Ramos (cell line): ENCODE measurements around the gene PARD3.

Source experiments
- in situ Hi-C: fragments of 300-500 bp; cut with MboI; formaldehyde crosslinking; loops from one replicate; pipeline ENCODE4 v1.14.3; 2022; ENCODE audit warnings: low sequenced_read_pairs; ENCODE audit not compliant: unreplicated experiment

PARD3 gene

DNA sequence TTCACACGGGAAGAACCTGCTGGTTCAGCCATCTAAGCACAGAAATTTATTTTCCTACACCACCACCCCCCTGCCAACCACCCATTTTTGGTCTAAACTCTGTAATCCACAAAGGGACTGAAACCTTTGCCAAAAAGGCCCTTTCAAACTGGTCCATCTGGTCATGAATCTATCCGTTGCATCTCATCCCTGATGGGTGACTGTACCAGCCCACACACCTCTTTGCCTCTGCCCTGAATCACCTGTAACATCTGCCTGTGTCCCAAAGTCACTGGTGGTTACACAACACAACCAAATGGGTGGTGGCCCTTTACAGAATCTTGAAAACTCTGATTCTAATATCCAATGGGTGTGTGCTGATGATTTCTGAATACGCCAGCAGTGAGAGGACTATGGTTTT lies 503.4 kb downstream of the PARD3 start:
- in situ Hi-C loops = no loop called here

DNA sequence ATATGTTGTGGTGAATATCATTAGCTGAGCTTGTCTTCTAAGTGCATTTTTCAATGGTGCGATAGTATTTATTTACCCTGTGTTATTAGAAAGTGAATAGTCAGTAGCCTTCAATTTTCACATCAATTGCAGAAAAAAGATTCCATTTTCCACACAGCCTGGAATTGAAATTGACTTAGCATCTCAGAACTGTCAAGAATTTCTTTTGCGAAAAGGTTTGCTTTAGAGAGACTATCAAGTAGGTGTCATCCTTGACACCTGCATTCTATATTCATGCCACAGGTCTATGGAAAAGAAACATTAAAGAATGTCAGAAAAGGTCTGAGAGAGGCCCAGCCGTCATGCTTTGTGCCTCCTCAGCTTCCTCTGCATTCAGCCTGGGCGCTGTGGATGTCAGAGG lies 504.9 kb downstream of the PARD3 start:
- in situ Hi-C loops = no loop called here

DNA sequence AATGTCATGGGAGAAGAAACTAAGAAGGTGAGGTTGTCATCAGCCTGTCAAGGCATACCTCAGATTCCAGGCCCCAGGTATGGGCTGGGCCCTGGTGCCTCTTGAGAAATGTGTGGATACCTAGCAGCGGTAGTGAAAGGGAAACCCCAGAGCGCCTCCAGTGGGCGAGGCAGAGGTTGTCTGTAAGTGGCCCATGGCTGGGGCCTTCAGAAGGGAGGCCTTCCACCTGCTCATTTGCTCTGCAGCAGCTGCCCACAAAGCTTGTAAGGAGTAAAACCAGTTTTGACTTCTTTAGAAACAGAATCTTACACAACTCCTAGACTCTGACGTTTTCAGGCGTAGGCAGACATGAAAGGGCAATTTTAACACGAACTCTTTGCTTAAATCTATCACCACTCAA lies 509.9 kb downstream of the PARD3 start:
- in situ Hi-C loops = no loop called here

DNA sequence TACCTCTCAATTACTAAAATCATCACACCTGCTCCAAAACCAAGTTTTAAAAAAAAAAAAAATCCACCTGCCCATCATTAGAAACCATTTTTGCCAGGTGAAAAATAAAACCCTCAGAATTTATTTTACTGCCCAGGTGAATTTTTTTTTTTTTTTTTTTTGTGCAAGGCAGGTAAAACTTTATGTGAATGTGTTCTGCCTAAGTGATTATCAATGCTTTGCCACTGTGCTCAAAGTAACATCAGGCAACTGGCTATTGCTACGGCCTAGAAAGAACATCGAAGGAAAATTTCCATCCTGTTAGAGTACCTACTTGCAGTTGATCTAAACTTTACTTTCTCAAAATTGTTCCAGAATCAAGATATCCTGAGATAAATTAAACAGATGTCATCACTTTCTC lies 512.1 kb downstream of the PARD3 start:
- in situ Hi-C loops = no loop called here

DNA sequence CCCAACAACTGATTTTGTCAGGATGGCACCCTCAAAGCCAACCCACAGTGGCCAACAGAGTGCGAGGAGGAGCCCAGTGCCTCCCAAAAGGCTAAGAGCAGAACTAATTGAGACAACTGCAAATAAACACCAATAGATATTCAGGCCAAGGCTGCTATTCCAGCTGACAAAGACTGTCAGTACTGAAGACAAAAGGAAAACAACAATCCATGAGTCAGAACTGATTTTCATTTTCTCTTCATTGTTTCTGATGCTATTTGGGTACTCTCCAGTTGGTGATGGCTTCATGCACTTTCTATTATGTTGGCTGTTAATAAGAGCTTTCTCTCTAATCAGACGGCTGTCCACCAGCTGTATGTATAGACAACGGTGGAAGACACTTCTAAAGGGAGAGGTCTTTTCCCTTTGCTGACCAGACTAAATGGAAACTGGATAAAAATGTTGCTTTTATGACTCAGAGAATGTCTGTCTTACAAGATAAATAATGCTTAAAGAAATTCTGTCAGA lies 515.9 kb downstream of the PARD3 start:
- in situ Hi-C loops = no loop called here

DNA sequence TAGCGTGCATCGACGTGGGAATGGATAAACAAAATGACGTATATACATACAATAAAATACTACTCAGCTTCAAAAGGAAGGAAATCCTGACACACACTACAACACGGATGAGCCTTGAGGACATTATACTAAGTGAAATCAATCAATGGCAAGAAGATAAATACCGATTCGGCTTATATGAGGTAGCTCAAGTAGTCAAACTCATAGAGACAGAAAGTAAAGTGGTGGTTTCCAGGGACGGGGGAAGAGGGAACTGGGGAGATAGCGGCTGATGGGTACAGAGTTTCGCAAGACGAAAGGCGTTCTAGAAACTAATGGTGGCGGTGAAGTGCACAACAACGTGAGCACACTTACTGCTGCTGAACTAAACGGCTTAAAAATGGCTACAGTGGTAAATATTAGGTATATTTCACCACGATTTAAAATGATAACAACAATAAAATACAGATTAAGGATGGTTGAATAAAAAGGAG lies 516.7 kb downstream of the PARD3 start:
- in situ Hi-C loops = no loop called here

DNA sequence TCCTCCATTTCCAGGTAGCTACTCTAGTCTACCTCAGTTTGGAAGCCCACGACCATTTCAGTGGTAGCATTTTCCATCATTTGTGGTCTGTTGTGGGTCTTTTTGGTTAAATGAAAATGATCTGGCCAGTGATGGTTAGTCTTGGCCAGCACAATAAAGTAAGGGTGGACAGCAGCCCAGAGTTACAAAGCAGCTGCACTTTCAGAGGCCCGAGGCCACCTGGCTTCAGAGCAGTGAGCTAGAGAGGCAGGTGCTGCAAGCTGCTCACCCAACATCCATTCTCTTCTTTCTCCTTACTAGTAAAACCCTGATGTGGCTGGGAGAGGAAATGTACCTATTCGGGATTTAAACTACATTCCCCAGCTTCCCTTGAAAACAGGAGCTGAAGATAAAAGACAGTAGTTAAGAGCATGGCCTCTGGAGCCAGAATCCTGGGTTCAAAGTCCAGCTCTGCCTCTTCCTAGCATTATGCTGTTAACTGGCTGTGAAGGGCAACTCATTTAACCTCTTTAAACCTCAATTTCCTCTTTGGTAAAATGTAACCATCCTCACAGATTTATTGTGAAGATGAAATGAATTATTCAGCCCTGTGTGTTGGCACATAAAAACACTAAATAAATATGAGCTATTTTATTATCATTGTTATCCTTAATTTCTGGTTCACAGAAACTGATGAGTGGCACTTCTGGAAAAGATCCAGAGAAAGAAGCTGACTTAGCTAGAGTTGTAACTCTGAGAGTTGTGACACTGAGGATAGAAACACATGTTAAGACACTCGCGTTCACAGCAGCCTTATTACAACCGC lies 517.4 kb downstream of the PARD3 start:
- in situ Hi-C loops = no loop called here

DNA sequence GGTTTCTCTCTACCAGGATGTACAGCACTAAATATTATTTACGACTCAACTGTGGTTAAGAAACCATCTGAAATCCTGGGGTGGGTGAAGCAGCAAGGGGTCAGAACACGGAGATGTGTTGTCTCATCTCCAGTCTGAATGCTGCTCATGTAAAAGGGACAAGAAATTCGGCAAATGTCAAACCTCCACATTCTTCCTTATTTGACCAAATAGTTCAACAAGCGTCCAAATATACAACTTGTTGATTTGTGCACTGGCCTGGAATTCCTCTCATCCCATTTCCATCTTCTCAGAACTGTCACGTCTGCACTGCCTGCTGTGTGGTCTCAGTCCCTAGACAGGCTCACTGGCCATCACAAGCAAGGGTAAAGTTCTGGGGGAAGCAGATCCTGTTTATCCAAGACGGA lies 520.0 kb downstream of the PARD3 start:
- in situ Hi-C loops = no loop called here

DNA sequence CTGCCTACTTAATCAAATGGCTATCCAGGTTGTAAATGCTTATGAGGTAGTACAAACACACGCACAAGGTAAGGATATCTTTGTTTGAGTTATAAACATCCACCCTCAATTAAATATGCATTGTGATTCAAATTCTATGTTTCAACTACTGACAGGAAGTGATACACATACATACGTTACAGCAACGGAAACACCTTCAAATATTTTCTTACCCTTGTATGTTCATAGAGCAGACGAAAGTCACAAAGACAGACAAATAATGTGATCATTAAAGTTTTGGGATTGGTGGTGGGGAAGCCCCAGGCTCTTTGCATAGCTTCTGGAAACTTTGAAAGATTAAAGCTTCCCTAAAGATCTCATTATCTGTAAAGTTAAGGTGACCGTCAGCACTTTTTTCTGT lies 521.0 kb downstream of the PARD3 start:
- in situ Hi-C loops = no loop called here

DNA sequence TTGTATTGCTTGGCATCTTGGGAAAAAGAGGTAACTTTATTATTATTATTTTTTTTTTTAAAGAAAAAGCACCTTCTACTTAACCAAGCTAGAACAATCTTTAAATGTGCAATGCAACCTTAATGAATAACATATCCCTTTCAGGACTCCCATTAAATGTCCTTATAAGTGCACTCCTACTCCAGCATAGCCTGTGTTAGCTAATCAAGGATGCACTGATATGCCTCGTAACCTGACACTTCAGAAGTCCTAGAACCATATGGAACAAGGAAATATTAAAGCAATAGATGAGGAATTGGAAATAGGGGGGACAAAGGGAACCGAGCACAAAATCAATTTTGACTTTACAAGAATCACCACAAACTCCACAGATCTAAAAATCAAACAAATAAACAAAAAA lies 522.4 kb downstream of the PARD3 start:
- in situ Hi-C loops = no loop called here

DNA sequence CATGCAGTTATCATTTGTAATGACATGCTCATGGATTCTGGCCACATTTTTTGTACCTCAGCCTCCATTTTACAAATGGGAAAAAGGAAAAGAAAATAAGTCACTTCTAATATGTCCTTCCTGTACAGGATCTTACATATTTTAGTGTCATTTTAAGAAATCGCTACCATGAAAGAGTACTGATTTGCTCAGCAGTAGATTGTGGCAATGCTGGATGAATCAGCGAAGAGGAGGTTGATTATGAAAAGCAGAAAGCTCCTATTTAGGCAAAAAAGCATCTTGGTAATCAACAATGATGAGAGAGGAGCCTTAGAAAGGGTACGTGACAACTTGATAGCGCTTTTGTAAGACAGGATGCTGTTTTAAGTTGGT lies 522.9 kb downstream of the PARD3 start:
- in situ Hi-C loops = no loop called here

DNA sequence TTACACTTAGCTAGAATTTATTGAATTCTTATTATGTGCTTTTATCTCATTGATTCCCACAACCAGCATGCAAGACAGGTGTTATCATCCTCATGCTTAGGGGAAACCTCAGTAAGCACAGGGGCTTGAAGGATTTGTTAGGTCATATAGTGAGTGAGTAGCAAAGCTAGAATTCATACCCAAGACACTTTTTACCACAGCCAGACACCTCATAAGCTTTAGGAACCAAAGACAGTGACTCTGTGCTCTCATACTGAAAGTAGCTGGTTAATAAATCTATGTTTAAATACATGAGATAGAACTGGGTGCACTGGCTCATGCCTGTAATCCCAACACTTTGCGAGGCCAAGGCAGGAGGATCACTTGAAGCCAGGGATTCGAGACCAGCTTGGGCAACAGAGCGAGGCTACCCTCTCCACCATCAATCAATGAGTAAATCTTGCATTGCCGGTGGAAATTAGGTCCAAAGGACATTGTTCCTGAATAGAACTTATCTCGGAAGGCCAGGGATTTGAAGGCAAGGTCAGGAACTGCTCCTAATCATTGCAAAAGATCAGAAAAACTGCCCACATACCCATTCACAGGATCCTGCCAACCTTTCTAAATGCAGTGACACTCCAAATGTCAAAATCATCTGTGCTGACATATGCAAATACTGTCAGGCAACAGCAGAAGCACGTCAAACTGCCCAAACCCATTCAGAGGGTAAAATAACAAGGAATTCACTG lies 523.5 kb downstream of the PARD3 start:
- in situ Hi-C loops = no loop called here

DNA sequence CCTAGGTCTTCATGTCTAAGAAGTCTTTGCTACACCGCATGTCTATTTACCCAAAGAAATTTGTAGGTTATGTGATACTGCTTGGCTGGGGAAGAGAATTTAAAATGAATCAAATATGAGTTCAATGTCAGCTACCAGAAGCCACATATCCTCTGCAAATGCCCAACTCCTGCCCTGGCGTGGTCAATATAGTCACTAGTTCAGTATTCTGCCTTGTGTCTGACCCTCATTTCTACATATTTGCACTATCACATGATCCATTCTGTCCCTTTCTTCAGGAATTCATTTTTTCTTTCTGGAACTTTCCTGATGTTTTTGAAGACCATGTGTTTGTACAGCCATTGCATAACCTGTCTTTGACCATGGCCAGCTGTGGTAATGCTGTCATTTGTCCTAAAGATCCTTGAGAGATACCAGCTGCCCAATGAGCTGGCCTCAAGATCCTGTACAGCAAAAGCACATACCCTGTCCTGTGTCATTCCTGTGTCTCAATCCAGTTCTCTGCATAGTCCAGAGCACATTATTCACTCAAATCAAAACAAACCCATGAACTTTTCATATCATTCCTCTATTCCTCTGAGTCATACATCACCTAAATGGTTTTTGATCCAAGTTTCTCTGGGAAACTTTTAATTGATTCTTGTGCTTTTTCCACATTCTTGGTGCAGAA lies 524.5 kb downstream of the PARD3 start:
- in situ Hi-C loops = no loop called here

DNA sequence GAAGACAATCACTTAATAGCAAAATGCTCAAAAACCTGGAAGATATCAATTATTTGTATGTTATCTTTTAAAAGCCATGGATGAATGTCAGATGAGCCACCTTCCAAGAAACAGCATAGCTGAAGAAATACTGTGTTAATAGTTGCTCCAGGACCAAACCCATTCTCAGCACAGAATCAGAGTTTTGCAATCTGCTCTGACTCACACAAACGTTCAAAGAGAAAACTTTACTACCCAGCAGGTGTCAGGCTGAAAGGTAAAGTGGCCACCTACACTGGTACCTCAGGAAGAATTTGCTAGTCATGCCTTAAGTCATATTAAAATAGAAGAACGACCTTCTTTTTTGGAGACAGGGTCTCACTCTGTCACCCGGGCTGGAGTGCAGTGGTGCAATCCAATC lies 526.5 kb downstream of the PARD3 start:
- in situ Hi-C loops = no loop called here

DNA sequence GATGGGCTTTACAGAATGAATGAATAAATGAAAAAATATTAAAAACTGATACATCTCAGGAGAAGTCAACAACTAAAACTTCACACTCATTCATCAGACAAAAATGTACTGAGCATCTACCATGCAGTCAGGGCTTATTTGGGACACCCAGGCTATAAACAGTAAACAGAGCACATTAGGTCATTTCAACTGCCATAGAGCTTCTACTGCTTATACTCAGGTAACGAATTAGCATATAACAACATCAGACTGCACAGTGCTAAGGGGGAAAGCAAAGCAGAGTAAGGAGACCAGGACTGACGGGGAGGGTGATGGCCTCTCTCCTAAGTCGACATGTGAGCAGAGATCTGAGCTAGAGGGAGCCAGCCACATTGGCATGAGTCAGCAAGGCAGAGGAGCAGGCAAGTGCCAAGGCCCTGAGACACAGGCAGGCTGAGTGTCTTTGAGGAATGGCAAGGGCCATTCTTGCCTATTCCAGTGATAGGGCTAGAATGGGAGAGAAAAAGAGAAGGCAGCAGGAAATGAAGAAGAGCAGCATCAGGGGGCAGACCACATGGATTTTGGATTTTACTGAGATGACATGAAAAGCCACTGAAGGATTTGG lies 528.9 kb downstream of the PARD3 start:
- in situ Hi-C loops = no loop called here

DNA sequence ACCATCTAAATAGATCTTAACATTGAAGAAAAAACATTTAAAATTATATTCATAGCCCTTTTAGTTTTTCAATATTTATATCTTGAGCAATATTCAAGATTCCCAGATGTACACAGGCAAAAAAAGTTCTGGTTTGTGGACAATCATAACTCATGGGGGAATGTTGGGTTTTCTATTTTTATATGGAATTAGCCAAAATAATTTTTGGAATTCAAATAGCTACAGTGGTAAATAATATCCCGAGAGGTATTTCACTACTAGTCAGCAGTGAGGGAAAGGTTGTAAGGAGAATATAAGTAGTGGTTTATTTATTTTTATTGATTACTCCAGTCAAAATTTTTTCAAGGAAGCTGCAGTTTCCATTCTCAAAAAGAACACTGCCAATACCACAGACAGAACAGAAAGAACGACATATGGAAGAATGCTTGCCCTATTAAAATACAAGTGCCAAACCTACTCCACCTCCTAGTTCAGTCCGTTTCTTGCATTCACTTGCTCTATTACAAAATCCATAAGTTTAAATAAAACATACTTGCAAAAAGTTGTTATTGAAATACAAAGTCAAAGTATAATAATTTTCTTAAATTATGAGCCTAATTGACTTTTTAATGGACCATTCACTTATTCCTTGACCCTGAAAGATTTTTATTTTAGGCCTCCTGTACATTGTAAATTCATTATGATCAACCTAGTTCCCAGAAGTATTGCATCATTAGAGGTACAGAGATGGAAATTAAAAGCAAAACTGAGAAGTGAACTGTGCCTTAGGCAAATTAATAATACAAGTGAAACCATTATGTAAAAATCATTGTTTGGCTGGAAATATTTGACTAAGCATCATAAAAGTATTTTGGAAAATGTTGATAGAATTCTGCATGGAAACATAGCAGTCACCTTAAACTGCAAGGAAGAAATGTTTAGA lies 533.2 kb downstream of the PARD3 start:
- in situ Hi-C loops = no loop called here

DNA sequence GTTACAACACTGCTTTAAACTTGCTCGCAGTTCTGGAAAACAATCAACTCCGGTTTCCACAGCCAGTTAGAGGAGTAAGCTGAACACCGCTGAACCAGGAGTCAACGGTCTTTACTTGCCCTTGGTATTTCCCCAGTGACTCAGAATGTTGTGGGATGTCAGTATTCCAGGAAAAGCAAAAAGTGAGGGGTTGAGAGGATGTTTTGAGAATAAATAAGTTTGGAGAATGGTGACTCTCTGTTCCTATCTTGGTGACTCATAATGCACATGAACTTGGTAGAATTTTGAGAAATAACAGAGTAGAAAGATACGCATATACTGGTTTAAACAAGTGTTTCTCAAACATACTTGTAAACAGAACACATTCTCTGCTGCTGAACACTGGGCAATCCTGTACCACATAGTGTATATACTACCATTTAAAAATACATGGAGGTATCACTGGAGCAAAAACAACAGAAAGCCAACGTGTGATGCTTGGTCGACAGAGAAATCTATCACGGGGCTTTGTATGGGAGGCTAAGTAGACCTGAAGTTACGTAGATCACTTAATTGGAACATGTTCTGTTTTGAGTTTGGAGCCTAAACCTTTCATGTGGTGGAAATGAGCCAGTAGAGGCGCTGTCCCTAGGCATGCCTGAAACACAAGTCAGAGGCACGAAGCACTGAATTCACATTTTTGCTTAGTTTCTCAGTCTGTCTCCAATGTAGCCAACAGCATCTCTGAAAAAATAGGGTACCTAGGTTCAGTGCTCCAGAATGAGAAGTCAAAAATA lies 534.3 kb downstream of the PARD3 start:
- in situ Hi-C loops = no loop called here

DNA sequence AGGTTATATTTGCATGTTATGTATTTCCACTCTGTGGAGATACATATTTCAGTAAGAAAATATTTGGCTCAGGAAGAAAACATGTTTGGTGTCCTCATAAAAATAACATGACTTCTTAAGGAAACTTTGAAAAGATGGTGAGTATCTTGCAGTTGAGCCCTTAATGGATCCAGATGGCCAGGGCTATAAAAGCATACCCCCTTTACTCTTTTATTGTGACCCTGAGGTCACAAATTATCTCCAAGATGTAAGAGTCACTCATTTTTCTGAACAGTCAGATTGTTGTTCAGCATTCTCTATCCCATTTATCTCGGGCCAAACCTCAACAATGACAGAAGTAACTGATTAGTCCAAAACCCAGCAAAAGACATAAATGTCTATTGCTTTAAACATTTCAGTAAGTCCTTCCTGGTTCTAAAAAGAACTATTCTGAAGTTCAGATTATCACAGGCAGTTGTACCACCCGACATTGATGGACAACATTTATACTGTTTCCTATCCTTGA lies 539.4 kb downstream of the PARD3 start:
- in situ Hi-C loops = no loop called here

DNA sequence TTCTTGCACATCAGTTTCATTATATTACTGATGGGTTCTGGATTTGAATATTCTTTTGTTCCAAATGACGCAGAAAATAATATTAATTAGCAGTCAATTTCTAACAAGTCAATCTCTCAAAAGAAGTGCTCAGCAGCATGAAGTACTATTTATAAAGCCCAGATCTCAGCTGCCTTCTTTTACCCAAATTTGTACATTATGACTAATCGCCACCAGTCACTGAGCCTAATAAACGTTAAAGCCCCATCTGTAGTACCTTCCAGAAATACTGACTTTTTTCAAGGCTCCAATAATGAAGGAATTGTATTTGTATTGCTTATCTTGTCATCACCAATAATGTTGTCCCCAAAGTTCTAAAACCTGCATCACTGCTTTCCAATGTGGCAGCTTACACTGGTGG lies 540.2 kb downstream of the PARD3 start:
- in situ Hi-C loops = no loop called here
